Lower leg skin (tissue), 4 donors: ENCODE data around the gene ATG16L2. TPM values are rescaled to one million over a fixed set of nuclear protein-coding genes. Genes with fewer than 3 reads are reported as not detected.

Experiments
- DNase-seq, 2 donors: peaks; one replicate each; pipeline ENCODE4 v3.0.0-alpha.2; 2019; ENCODE audit warnings: low spot score in 2 of 2
- H3K4me3 ChIP-seq: fragments of 200-600 bp; sonication (generic); 2 replicates; pipeline ENCODE4 v1.5.1; 2017; ENCODE audit warnings: mild to moderate bottlenecking, low read depth; ENCODE audit not compliant: poor library complexity, severe bottlenecking
- POLR2A ChIP-seq, 2 donors: fragments of 450-650 bp; IDR thresholded peaks; one replicate each; pipeline ENCODE4 v1.6.1; 2016 to 2017; ENCODE audit warnings: antibody characterized with exemption in 2 of 2, mild to moderate bottlenecking in 1 of 2, moderate library complexity in 1 of 2
- WGBS, 2 donors: methylation state at CpG; one replicate each; pipeline ENCODE4 v1.1.5; 2018; 5-methylcytosine and 5-hydroxymethylcytosine counted together
- intact Hi-C: fragments of 100-400 bp; cut with DNase I; formaldehyde crosslinking; loops from one replicate; pipeline ENCODE4 v1.15.0; 2023; ENCODE audit warnings: low total_unique reads
- total RNA-seq, 4 donors: library from RNA; depleted of rRNA; stranded (reverse); fragments of >200 nt; gene quantifications; one replicate each; pipeline ENCODE4 v1.1.0, GENCODE V29; 2016
- TF ChIP-seq, protein P1 (sequence below), 3 donors: fragments of 450-650 bp; IDR thresholded peaks; one replicate each; pipeline ENCODE4 v1.5.1; 2016; ENCODE audit warnings: antibody characterized with exemption in 3 of 3, mild to moderate bottlenecking in 3 of 3, moderate library complexity in 2 of 3

Gene ATG16L2, protein sequence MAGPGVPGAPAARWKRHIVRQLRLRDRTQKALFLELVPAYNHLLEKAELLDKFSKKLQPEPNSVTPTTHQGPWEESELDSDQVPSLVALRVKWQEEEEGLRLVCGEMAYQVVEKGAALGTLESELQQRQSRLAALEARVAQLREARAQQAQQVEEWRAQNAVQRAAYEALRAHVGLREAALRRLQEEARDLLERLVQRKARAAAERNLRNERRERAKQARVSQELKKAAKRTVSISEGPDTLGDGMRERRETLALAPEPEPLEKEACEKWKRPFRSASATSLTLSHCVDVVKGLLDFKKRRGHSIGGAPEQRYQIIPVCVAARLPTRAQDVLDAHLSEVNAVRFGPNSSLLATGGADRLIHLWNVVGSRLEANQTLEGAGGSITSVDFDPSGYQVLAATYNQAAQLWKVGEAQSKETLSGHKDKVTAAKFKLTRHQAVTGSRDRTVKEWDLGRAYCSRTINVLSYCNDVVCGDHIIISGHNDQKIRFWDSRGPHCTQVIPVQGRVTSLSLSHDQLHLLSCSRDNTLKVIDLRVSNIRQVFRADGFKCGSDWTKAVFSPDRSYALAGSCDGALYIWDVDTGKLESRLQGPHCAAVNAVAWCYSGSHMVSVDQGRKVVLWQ
- total RNA-seq, result 100 to 1,000 TPM in 1 of 4 donors, 10 to 100 TPM in 3; 82.6 to 157 (median 92.9) TPM

DNA sequence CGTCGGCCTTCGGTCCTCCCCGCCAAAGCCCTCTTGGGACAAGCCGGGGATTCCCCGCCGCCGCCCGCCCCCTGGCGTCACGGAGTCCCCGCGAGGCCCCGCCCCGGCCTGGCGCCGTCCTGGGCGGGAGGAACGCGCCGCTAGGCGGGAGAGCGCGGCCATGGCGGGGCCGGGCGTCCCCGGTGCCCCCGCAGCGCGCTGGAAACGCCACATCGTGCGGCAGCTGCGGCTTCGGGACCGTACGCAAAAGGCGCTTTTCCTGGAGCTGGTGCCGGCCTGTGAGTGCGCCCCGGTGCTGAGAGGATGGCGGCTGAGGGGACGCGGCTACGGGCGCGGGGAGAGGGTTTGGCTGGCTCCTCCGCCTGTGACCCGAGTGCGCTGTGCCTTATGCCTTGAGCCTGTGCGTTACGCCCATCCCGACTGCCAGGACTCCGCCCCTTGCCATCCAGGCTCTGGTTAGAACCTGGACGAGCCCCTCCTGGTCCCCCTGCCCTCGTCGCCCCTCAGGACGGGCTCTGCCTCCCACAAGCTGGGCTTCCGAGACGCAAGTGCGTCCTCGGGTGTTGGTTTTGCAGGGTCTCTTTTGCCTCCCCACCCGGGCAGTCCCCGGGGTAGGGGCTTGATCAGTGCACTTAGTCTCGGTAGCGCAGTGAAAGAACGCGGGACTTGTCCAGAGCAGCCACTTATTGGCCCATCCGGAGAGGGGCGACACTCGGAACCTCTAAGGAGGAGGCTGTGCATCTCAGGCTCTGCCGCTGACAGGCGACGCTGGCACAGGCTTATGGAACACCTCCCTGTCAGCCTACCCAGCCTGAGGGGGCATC lies at the start of gene ATG16L2:
Gene ATG16L2 (plus strand): TSS at position 126 of the 824 bp plus-strand sequence. CDS start 35 bp downstream, at position 161.
- WGBS, 2 donors, result 1% methylated on average over 31 to 66 of the region's 75 CpGs
- peak; percentile 68 to 97 for DNase-seq
- peak within 1 kb of the TSS; percentile 81 for H3K4me3 ChIP-seq
- TF ChIP-seq, protein P1, sequence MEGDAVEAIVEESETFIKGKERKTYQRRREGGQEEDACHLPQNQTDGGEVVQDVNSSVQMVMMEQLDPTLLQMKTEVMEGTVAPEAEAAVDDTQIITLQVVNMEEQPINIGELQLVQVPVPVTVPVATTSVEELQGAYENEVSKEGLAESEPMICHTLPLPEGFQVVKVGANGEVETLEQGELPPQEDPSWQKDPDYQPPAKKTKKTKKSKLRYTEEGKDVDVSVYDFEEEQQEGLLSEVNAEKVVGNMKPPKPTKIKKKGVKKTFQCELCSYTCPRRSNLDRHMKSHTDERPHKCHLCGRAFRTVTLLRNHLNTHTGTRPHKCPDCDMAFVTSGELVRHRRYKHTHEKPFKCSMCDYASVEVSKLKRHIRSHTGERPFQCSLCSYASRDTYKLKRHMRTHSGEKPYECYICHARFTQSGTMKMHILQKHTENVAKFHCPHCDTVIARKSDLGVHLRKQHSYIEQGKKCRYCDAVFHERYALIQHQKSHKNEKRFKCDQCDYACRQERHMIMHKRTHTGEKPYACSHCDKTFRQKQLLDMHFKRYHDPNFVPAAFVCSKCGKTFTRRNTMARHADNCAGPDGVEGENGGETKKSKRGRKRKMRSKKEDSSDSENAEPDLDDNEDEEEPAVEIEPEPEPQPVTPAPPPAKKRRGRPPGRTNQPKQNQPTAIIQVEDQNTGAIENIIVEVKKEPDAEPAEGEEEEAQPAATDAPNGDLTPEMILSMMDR (IDR thresholded peaks at IDR 0.05), result no peak
- TF ChIP-seq POLR2A (IDR thresholded peaks at IDR 0.05), result no peak
- intact Hi-C loops, result no loop called here

DNA sequence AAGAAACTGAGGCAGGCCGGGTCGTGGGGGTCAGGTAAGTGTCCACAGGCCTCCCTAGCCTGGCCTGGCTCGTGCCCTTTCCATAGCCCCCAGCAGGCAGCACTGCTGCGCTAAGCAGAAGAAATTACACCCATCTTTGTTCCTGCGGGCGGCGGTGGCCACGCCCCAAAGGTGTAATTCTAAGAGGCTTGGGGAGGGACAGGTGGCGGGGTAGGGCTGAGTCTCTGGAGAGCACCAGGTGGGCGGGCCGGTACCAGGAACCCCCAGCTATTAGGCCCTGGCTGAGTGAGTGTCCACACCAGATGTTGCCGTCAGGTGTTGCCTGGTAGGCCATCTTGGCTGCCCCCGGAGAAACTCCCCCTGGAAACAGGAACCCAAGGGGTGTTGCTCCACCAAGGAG lies 49.7 kb upstream of the ATG16L2 start:
- 79 to 84% methylated on average over 13 of the region's 13 CpGs for WGBS, 2 donors
- H3K4me3 ChIP-seq, result no peak overlapping the region
- no peak for TF ChIP-seq POLR2A (IDR thresholded peaks at IDR 0.05)
- TF ChIP-seq, protein P1 (IDR thresholded peaks at IDR 0.05), result no peak
- intact Hi-C loops, result no loop called here
- no peak for DNase-seq

DNA sequence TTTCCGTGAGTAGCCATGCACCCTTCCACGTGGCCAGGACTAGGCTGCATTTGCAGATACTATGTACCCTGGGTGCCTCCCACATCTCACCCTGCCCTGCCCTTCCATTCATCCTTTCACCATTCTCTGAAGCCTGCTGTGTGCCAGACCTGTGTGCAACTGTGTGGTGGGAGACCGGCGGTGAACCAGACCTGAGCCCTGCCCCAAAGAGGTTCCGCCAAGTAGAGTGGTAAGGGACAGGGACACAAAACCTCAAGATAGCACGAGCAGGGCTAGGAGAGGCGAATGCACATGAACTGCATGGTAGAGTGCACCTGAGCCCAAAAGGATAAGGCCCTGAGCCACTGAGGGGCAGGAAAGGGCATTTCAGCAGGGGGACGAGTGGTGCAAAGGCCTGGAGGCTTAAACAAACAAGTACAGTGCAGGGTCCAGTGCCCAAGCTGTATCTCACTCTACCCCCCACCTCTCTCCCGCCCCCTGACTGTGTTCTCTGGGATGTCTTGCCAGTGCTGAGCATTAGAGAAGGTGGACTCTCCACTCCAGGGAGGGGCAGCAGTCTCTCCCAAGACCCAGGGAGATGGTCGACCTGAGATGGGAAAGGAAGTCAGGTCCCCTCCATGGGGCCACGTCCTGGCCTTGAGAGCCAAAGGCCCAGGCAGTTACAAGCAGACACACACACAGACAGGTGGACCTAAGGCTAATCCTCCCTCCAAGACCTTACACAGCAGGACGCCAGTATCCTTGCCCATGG lies 47.9 kb upstream of the ATG16L2 start:
- H3K4me3 ChIP-seq, result no peak overlapping the region
- 79 to 84% methylated on average over 12 of the region's 12 CpGs for WGBS, 2 donors
- no peak for DNase-seq
- TF ChIP-seq POLR2A (IDR thresholded peaks at IDR 0.05), result no peak
- TF ChIP-seq, protein P1 (IDR thresholded peaks at IDR 0.05), result no peak
- intact Hi-C loops, result no loop called here

DNA sequence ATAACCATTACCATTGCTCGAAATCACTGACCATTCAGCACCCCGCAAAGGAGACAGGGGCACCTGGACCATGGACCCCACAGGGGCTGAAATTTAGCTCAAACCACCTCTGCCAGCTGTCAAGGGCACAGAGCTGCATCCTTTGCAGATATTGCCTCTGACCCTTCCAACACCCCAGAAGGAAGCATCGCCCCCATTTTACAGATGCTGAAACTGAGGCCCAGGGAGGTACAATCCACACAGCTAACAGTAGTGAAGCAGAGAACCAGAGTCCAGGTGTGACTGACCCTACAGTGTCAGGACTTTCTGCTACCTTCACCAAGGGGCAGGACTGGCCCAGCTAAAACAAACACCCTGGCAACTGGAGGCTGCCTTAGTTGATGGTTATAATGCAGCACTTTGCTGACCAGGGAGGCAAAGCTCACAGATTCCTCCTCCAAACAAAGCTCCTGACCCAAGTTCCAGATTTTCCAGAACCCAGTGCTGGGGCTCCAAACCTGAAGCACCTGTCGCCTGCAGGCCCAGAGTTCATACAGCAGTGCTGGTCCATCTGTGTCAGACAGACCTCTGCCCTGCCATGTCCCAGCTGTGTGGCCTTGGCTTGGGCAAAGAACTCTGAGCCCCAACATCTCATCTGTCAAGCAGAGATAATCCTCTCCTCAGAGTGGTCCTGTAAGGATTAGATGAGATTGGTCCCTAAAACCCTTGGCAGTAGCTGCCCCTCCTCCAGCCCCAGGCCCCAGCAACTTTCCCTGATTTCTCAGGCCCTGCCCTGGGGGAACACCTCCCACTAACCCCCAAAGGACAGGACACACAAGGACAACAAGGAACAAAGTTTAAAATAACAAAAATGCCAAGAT lies 46.8 kb upstream of the ATG16L2 start:
- TF ChIP-seq, protein P1 (IDR thresholded peaks at IDR 0.05), result no peak
- TF ChIP-seq POLR2A (IDR thresholded peaks at IDR 0.05), result no peak
- 90 to 96% methylated on average over 4 of the region's 4 CpGs for WGBS, 2 donors
- intact Hi-C loops, result no loop called here
- no peak for DNase-seq
- no peak overlapping the region for H3K4me3 ChIP-seq
